PC-9 (cell line): ENCODE measurements around the gene PTCRA. TPM values are rescaled to one million over a fixed set of nuclear protein-coding genes. Genes with fewer than 3 reads are reported as not detected.

Experiments
- BruUV-seq: library from RNA; stranded (reverse); fragments of 400-500 nt; replicated peaks from 2 replicates; lab custom pipeline; 2021; lab: Mats Ljungman, UMichigan
- CTCF ChIA-PET: fragments of 300-600 bp; sonication (Branson Sonifier 250); formaldehyde crosslinking; loops from one replicate; lab custom pipeline; 2022; ENCODE audit warnings: antibody characterized with exemption; lab: Charles Lee
- POLR2A ChIA-PET: fragments of 300-600 bp; sonication (Branson Sonifier 250); formaldehyde crosslinking; loops from one replicate; lab custom pipeline; 2022; ENCODE audit warnings: antibody characterized with exemption; ENCODE audit not compliant: unreplicated experiment; lab: Charles Lee
- DNase-seq, 2 experiments: peaks; one replicate each; pipeline versions ENCODE4 v3.0.0 to v3.0.0-alpha.2; 2015 to 2022; ENCODE audit warnings: mixed read lengths in 1 of 2
- H2AFZ ChIP-seq: fragments of 200-600 bp; sonication (generic); 2 replicates; pipeline ENCODE4 v1.8.1; 2017; ENCODE audit warnings: antibody characterized with exemption
- H3F3A ChIP-seq: fragments of 200-600 bp; sonication (generic); 2 replicates; pipeline ENCODE4 v1.8.1; 2017; ENCODE audit warnings: antibody characterized with exemption, mild to moderate bottlenecking, low read depth; ENCODE audit not compliant: insufficient read depth
- H3K27ac ChIP-seq: fragments of 200-600 bp; sonication (generic); 2 replicates; pipeline ENCODE4 v1.6.1; 2016; ENCODE audit warnings: mixed run types
- H3K27me3 ChIP-seq: fragments of 200-600 bp; sonication (generic); 2 replicates; pipeline ENCODE4 v1.6.1; 2016; ENCODE audit warnings: low read depth, mixed run types; ENCODE audit not compliant: insufficient read depth
- H3K36me3 ChIP-seq: fragments of 200-600 bp; sonication (generic); 2 replicates; pipeline ENCODE4 v1.6.1; 2016; ENCODE audit warnings: low read depth, mixed run types
- H3K4me1 ChIP-seq: fragments of 200-600 bp; sonication (generic); replicated peaks from 2 replicates; pipeline ENCODE4 v1.6.1; 2016; ENCODE audit warnings: mixed run types; ENCODE audit not compliant: insufficient read depth
- H3K4me2 ChIP-seq: fragments of 200-600 bp; sonication (generic); 2 replicates; pipeline ENCODE4 v1.6.1; 2017; ENCODE audit warnings: mixed run types
- H3K4me3 ChIP-seq: fragments of 200-600 bp; sonication (generic); 2 replicates; pipeline ENCODE4 v1.6.1; 2016; ENCODE audit warnings: mixed run types
- H3K79me2 ChIP-seq: fragments of 200-600 bp; sonication (generic); 2 replicates; pipeline ENCODE4 v1.6.1; 2017; ENCODE audit warnings: low read depth, mixed run types
- H3K9me2 ChIP-seq: fragments of 200-600 bp; sonication (generic); 2 replicates; pipeline ENCODE4 v1.8.1; 2017; ENCODE audit warnings: mild to moderate bottlenecking; ENCODE audit not compliant: insufficient read depth
- H3K9me3 ChIP-seq: fragments of 200-600 bp; sonication (generic); 2 replicates; pipeline ENCODE4 v1.8.1; 2016; ENCODE audit warnings: low read depth; ENCODE audit not compliant: insufficient read depth
- H4K20me1 ChIP-seq: fragments of 200-600 bp; sonication (generic); 2 replicates; pipeline ENCODE4 v1.8.1; 2017; ENCODE audit not compliant: insufficient read depth
- CTCF ChIP-seq: fragments of 200-600 bp; sonication (generic); conservative IDR thresholded peaks from 2 replicates; pipeline ENCODE4 v1.6.1; 2017; ENCODE audit warnings: mixed run types, antibody characterized with exemption, mild to moderate bottlenecking, moderate library complexity
- EZH2 ChIP-seq: fragments of 200-600 bp; sonication (generic); IDR thresholded peaks from 2 replicates; pipeline ENCODE4 v1.8.0; 2017; ENCODE audit warnings: antibody characterized with exemption, low read depth
- intact Hi-C: fragments of 100-400 bp; cut with micrococcal nuclease; formaldehyde crosslinking; loops from one replicate; pipeline ENCODE4 v1.10.0; 2022; ENCODE audit not compliant: unreplicated experiment
- total RNA-seq: library from RNA; stranded (reverse); gene quantifications from 2 replicates; pipeline ENCODE4 v1.2.3, GENCODE V29; 2021

Gene PTCRA
- total RNA-seq, 1 experiment from 2014 or later, result not detected

GRCh38 chr6:42968126-42968701 lies 52.4 kb downstream of the PTCRA start:
- peaks cover 24% of the 10 kb centered on the region for H3F3A ChIP-seq
- no peaks in the 10 kb centered on the region; the same call in 1 of the 2 replicates for H3K36me3 ChIP-seq
- BruUV-seq, result no TSS peak
- H3K27ac ChIP-seq, result no peak overlapping the region
- ChIA-PET CTCF (no interaction called here), POLR2A (no interaction called here)
- H3K9me3 ChIP-seq, result no peaks in the 10 kb centered on the region
- H3K4me1 ChIP-seq, result peaks cover 25% of the 10 kb centered on the region
- H3K4me2 ChIP-seq, result no peak overlapping the region
- H3K9me2 ChIP-seq, result no peaks in the 10 kb centered on the region
- no peaks in the 10 kb centered on the region for H3K27me3 ChIP-seq
- intact Hi-C loops, result no loop called here
- H3K79me2 ChIP-seq, result no peaks in the 10 kb centered on the region
- H4K20me1 ChIP-seq, result no peaks in the 10 kb centered on the region
- H2AFZ ChIP-seq, result no peak overlapping the region
- TF ChIP-seq CTCF (no peak), EZH2 (no peak)
- no peak overlapping the region for H3K4me3 ChIP-seq
- no peak for DNase-seq

DNA sequence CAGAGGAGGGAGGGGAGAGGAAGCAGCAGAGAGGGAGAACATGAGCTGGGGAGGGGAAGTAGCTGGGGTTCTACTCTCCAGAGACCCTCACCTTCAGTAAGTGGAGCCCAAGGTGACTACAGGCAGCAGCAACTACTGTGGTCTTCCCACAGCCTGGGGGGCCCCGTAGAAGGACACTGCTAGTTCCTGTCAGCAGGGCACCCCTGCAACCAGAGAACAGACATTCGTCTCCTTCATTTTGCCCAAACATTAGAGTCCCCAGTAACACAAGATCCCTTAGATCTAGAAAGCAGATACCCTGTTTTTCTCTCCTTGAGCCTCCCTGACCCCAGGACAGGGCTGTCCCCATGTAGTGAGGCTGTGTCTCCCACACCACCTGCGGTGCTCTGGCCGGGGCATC lies 52.9 kb downstream of the PTCRA start:
- Histone ChIP-seq H3K27me3 (no peaks in the 10 kb centered on the region), H3K9me3 (no peaks in the 10 kb centered on the region), H3K4me1 (peaks cover 25% of the 10 kb centered on the region), H3F3A (peaks cover 24% of the 10 kb centered on the region), H3K27ac (no peak overlapping the region), H3K9me2 (no peaks in the 10 kb centered on the region), H3K4me2 (no peak overlapping the region), H3K79me2 (no peaks in the 10 kb centered on the region), H3K36me3 (no peaks in the 10 kb centered on the region; the same call in 1 of the 2 replicates), H4K20me1 (no peaks in the 10 kb centered on the region), H3K4me3 (no peak overlapping the region), H2AFZ (no peak overlapping the region)
- no TSS peak for BruUV-seq
- no peak for DNase-seq
- TF ChIP-seq CTCF (no peak), EZH2 (no peak)
- CTCF ChIA-PET, result interaction anchor here (0.6 kb wide), 1 partner anchor 10 kb away, joined by 3 read pairs; the partner anchor contains the start of gene PEX6
- intact Hi-C loops, result no loop called here
- POLR2A ChIA-PET, result no interaction called here

GRCh38 chr6:42969431-42969830 lies 53.6 kb downstream of the PTCRA start:
- intact Hi-C loops, result no loop called here
- BruUV-seq, result no TSS peak
- no peaks in the 10 kb centered on the region for H3K9me2 ChIP-seq
- POLR2A ChIA-PET, result interaction anchor here (0.6 kb wide), 1 partner anchor 556 kb away, joined by 3 read pairs; no protein-coding TSS in a partner anchor
- H3K4me3 ChIP-seq, result no peak overlapping the region
- peaks cover 25% of the 10 kb centered on the region for H3K4me1 ChIP-seq
- H2AFZ ChIP-seq, result no peak overlapping the region
- no peak overlapping the region for H3K27ac ChIP-seq
- no peaks in the 10 kb centered on the region for H4K20me1 ChIP-seq
- no peak overlapping the region for H3K4me2 ChIP-seq
- no peaks in the 10 kb centered on the region; the same call in 1 of the 2 replicates for H3K36me3 ChIP-seq
- H3K79me2 ChIP-seq, result no peaks in the 10 kb centered on the region
- TF ChIP-seq CTCF (no peak), EZH2 (no peak)
- DNase-seq, result no peak
- peaks cover 24% of the 10 kb centered on the region for H3F3A ChIP-seq
- CTCF ChIA-PET, result no interaction called here
- H3K9me3 ChIP-seq, result no peaks in the 10 kb centered on the region
- no peaks in the 10 kb centered on the region for H3K27me3 ChIP-seq
